T-helper 2 cell treated with Interferon-gamma antibody and Interleukin-4, amounts not matched to agents 5 μg/mL and 100 μg/mL, for 36 hours (primary cell): Measurements from ENCODE around the gene KRI1.
A peak's percentile ranks its signal among the peaks of the same experiment; 100 is the strongest.
"Not testable (repeated sequence)": the region's sequence is repeated elsewhere in the genome, so short reads cannot be mapped to it uniquely, and the experiment has no call there.

Experiments
- DNase-seq: peaks from one replicate; pipeline ENCODE4 v3.0.0; 2021; ENCODE audit warnings: low spot score
- H3K27ac Mint-ChIP-seq: one replicate; pipeline ENCODE4 v1.8.0; 2021; ENCODE audit warnings: mild to moderate bottlenecking, mixed read lengths
- H3K27me3 Mint-ChIP-seq: one replicate; pipeline ENCODE4 v1.8.0; 2021; ENCODE audit warnings: low read depth, mixed read lengths
- H3K36me3 Mint-ChIP-seq: one replicate; pipeline ENCODE4 v1.8.0; 2021; ENCODE audit warnings: low read depth, mixed read lengths
- H3K4me1 Mint-ChIP-seq: one replicate; pipeline ENCODE4 v1.8.0; 2021; ENCODE audit warnings: low read depth, mixed read lengths
- H3K4me3 Mint-ChIP-seq: one replicate; pipeline ENCODE4 v1.8.0; 2022; ENCODE audit warnings: mild to moderate bottlenecking, moderate library complexity, mixed read lengths
- H3K9me3 Mint-ChIP-seq: one replicate; pipeline ENCODE4 v1.8.0; 2021; ENCODE audit warnings: mixed read lengths

The KRI1 gene

GRCh38 chr19:10587022-10587838 lies 21.4 kb upstream of the KRI1 start, which contains the start of gene AP1M2:
Gene AP1M2 (minus strand): TSS chr19:10587312. CDS start chr19:10587231, 81 bp downstream.
- H3K36me3 Mint-ChIP-seq, result no peaks in the 10 kb centered on the region
- no peak within 1 kb of the TSS for H3K27ac Mint-ChIP-seq
- H3K9me3 Mint-ChIP-seq, result no peaks in the 10 kb centered on the region
- DNase-seq, result no peak
- H3K27me3 Mint-ChIP-seq, result peaks cover 18% of the 10 kb centered on the region
- no peak within 1 kb of the TSS for H3K4me3 Mint-ChIP-seq
- H3K4me1 Mint-ChIP-seq, result peaks cover 14% of the 10 kb centered on the region

GRCh38 chr19:10586396-10586795 lies 20.6 kb upstream of the KRI1 start:
- Mint-ChIP-seq H3K4me3 (no peak overlapping the region), H3K36me3 (no peaks in the 10 kb centered on the region), H3K9me3 (no peaks in the 10 kb centered on the region), H3K27me3 (peaks cover 18% of the 10 kb centered on the region), H3K27ac (no peak overlapping the region), H3K4me1 (peaks cover 14% of the 10 kb centered on the region)
- DNase-seq, result no peak

- Mint-ChIP-seq H3K9me3 (no peaks in the 10 kb centered on the region), H3K4me3 (no peak overlapping the region), H3K36me3 (no peaks in the 10 kb centered on the region), H3K27ac (no peak overlapping the region), H3K4me1 (peaks cover 15% of the 10 kb centered on the region), H3K27me3 (peaks cover 18% of the 10 kb centered on the region)
- DNase-seq, result no peak
Measured at GRCh38 chr19:10583036-10583776, 17.4 kb upstream of the KRI1 start.

GRCh38 chr19:10582091-10582490 lies 16.3 kb upstream of the KRI1 start:
- no peak overlapping the region for H3K4me3 Mint-ChIP-seq
- H3K27me3 Mint-ChIP-seq, result peaks cover 10% of the 10 kb centered on the region
- no peaks in the 10 kb centered on the region for H3K9me3 Mint-ChIP-seq
- no peak for DNase-seq
- no peak overlapping the region for H3K27ac Mint-ChIP-seq
- peaks cover 12% of the 10 kb centered on the region for H3K4me1 Mint-ChIP-seq
- H3K36me3 Mint-ChIP-seq, result no peaks in the 10 kb centered on the region

- Mint-ChIP-seq H3K27ac (no peak overlapping the region), H3K4me3 (no peak overlapping the region), H3K27me3 (peaks cover 4% of the 10 kb centered on the region), H3K4me1 (peaks cover 12% of the 10 kb centered on the region), H3K9me3 (no peaks in the 10 kb centered on the region), H3K36me3 (no peaks in the 10 kb centered on the region)
- DNase-seq, result peak; percentile 81
Measured at GRCh38 chr19:10580979-10581631, 15.3 kb upstream of the KRI1 start.

GRCh38 chr19:10577951-10578350 lies 12.1 kb upstream of the KRI1 start:
- Mint-ChIP-seq H3K36me3 (no peaks in the 10 kb centered on the region), H3K27ac (no peak overlapping the region), H3K9me3 (no peaks in the 10 kb centered on the region), H3K4me3 (no peak overlapping the region), H3K27me3 (no peaks in the 10 kb centered on the region), H3K4me1 (peaks cover 11% of the 10 kb centered on the region)
- DNase-seq, result no peak

GRCh38 chr19:10575011-10575716 lies 9.4 kb upstream of the KRI1 start:
- H3K4me1 Mint-ChIP-seq, result peaks cover 19% of the 10 kb centered on the region
- H3K27me3 Mint-ChIP-seq, result no peaks in the 10 kb centered on the region
- no peak for DNase-seq
- no peak overlapping the region for H3K4me3 Mint-ChIP-seq
- peaks cover 1% of the 10 kb centered on the region for H3K36me3 Mint-ChIP-seq
- no peak overlapping the region for H3K27ac Mint-ChIP-seq
- no peaks in the 10 kb centered on the region for H3K9me3 Mint-ChIP-seq

GRCh38 chr19:10574462-10574861 lies 8.7 kb upstream of the KRI1 start:
- DNase-seq, result no peak
- Mint-ChIP-seq H3K27ac (no peak overlapping the region), H3K4me1 (peaks cover 20% of the 10 kb centered on the region), H3K9me3 (no peaks in the 10 kb centered on the region), H3K4me3 (no peak overlapping the region), H3K36me3 (peaks cover 1% of the 10 kb centered on the region), H3K27me3 (no peaks in the 10 kb centered on the region)

- H3K27ac Mint-ChIP-seq, H3K4me3 Mint-ChIP-seq, H3K36me3 Mint-ChIP-seq, H3K9me3 Mint-ChIP-seq, H3K27me3 Mint-ChIP-seq, DNase-seq: not testable (repeated sequence)
- peaks cover 25% of the 10 kb centered on the region for H3K4me1 Mint-ChIP-seq
Measured at GRCh38 chr19:10573793-10574192, 8.0 kb upstream of the KRI1 start.

GRCh38 chr19:10568826-10569651 lies 3.2 kb upstream of the KRI1 start, which contains the start of gene CDKN2D:
Gene CDKN2D (minus strand): TSS chr19:10568979. CDS start chr19:10568653, 326 bp downstream.
- H3K27me3 Mint-ChIP-seq, result no peaks in the 10 kb centered on the region
- no peaks in the 10 kb centered on the region for H3K9me3 Mint-ChIP-seq
- peak within 1 kb of the TSS; percentile 100 for H3K27ac Mint-ChIP-seq
- H3K36me3 Mint-ChIP-seq, result peaks cover 35% of the 10 kb centered on the region
- peaks cover 40% of the 10 kb centered on the region for H3K4me1 Mint-ChIP-seq
- DNase-seq, result peak; percentile 100
- H3K4me3 Mint-ChIP-seq, result peak within 1 kb of the TSS; percentile 100

- H3K4me1 Mint-ChIP-seq, result peaks cover 38% of the 10 kb centered on the region
- peak overlapping the region; percentile 100 for H3K4me3 Mint-ChIP-seq
- H3K27me3 Mint-ChIP-seq, result no peaks in the 10 kb centered on the region
- peak overlapping the region; percentile 93 for H3K27ac Mint-ChIP-seq
- H3K36me3 Mint-ChIP-seq, result peaks cover 35% of the 10 kb centered on the region
- H3K9me3 Mint-ChIP-seq, result no peaks in the 10 kb centered on the region
- DNase-seq, result no peak
Measured at GRCh38 chr19:10568062-10568825, 2.4 kb upstream of the KRI1 start.

- Mint-ChIP-seq H3K4me1 (peaks cover 37% of the 10 kb centered on the region), H3K27me3 (no peaks in the 10 kb centered on the region), H3K27ac (peak overlapping the region; percentile 93), H3K9me3 (no peaks in the 10 kb centered on the region), H3K36me3 (peaks cover 36% of the 10 kb centered on the region), H3K4me3 (peak overlapping the region; percentile 100)
- DNase-seq, result no peak
Measured at GRCh38 chr19:10567656-10568055, 1.8 kb upstream of the KRI1 start.
